ENCODE data around the gene CSK.

Gene CSK

GRCh38 chr15:74787251-74788041, 5.6 kb downstream of the CSK start:
- peak; percentile 94 for DNase-seq (ENCODE audit: low spot score)

- no peak for DNase-seq (ENCODE audit: low spot score)
Measured at GRCh38 chr15:74788042-74788682, 6.3 kb downstream of the CSK start.

GRCh38 chr15:74788683-74789151, 6.8 kb downstream of the CSK start:
- no peak for DNase-seq (ENCODE audit: low spot score)

GRCh38 chr15:74789171-74789631, 7.3 kb downstream of the CSK start:
- no peak for DNase-seq (ENCODE audit: low spot score)

- no peak for DNase-seq (ENCODE audit: low spot score)
Measured at GRCh38 chr15:74789741-74790079, 7.8 kb downstream of the CSK start.

- DNase-seq (ENCODE audit: low spot score) = no peak
Measured at GRCh38 chr15:74790080-74790916, 8.4 kb downstream of the CSK start.

- DNase-seq (ENCODE audit: low spot score) = no peak
Measured at GRCh38 chr15:74791007-74791406, 9.1 kb downstream of the CSK start.

- DNase-seq (ENCODE audit: low spot score) = no peak
Measured at GRCh38 chr15:74791667-74792066, 9.8 kb downstream of the CSK start.

- DNase-seq (ENCODE audit: low spot score) = no peak
Measured at GRCh38 chr15:74792227-74793016, 10.5 kb downstream of the CSK start.

GRCh38 chr15:74793135-74794028, 11.5 kb downstream of the CSK start:
- DNase-seq (ENCODE audit: low spot score) = no peak

- no peak for DNase-seq (ENCODE audit: low spot score)
Measured at GRCh38 chr15:74794248-74794969, 12.5 kb downstream of the CSK start.

- DNase-seq (ENCODE audit: low spot score) = no peak
Measured at GRCh38 chr15:74794970-74795349, 13.1 kb downstream of the CSK start.

GRCh38 chr15:74795966-74796625, 14.2 kb downstream of the CSK start:
- no peak for DNase-seq (ENCODE audit: low spot score)

- no peak for DNase-seq (ENCODE audit: low spot score)
Measured at GRCh38 chr15:74798388-74799254, 16.7 kb downstream of the CSK start.

GRCh38 chr15:74799255-74799855, 17.5 kb downstream of the CSK start:
- no peak for DNase-seq (ENCODE audit: low spot score)

GRCh38 chr15:74799856-74800558, 18.1 kb downstream of the CSK start:
- DNase-seq (ENCODE audit: low spot score) = peak; percentile 98

GRCh38 chr15:74800559-74801094, 18.7 kb downstream of the CSK start:
- no peak for DNase-seq (ENCODE audit: low spot score)
